ENCODE results near the gene CMTM4.

DNA sequence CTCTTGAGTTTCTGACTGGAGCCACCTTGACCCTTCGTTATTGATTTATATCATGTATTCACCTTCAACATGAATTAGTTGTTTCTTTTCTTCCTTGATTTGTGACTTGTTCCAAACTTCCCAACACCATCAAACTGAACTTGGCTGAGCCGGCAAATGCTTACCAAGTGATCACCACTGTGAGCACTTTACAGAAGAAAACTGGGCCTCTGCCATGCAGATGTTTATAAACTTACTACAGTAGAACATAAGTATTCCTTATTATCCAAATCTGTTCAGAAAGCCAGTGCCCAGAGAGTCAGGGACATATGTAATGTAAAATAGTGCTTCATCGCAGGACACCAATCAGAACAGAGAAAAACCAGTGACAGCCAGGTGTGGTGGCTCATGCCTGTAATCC lies 19.9 kb downstream of the CMTM4 start:
- TF ChIP-seq, protein P1, sequence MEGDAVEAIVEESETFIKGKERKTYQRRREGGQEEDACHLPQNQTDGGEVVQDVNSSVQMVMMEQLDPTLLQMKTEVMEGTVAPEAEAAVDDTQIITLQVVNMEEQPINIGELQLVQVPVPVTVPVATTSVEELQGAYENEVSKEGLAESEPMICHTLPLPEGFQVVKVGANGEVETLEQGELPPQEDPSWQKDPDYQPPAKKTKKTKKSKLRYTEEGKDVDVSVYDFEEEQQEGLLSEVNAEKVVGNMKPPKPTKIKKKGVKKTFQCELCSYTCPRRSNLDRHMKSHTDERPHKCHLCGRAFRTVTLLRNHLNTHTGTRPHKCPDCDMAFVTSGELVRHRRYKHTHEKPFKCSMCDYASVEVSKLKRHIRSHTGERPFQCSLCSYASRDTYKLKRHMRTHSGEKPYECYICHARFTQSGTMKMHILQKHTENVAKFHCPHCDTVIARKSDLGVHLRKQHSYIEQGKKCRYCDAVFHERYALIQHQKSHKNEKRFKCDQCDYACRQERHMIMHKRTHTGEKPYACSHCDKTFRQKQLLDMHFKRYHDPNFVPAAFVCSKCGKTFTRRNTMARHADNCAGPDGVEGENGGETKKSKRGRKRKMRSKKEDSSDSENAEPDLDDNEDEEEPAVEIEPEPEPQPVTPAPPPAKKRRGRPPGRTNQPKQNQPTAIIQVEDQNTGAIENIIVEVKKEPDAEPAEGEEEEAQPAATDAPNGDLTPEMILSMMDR (IDR thresholded peaks at IDR 0.05; ENCODE audit: insufficient read depth, low read length, poor library complexity, severe bottlenecking): no peak
- no peak for TF ChIP-seq EZH2phosphoT487 (conservative IDR thresholded peaks at IDR 0.05; ENCODE audit: low read length)

Data from SU-DHL-6 (cell line).